HG03066 (cell line): Measurements from ENCODE around the gene KCNH3.

Experiments used
- ATAC-seq: cut with Tn5 transposase; IDR thresholded peaks from one replicate; pipeline ENCODE4 v1.9.1; 2021; ENCODE audit warnings: low read depth; ENCODE audit not compliant: unreplicated experiment

Gene KCNH3

GRCh38 chr12:49559011-49559675, 20.3 kb downstream of the KCNH3 start:
- no peak for ATAC-seq

- ATAC-seq, result no peak
These were observed 21.9 kb downstream of the KCNH3 start for GRCh38 chr12:49560695-49561094.

- ATAC-seq, result no peak
These were observed 23.4 kb downstream of the KCNH3 start for GRCh38 chr12:49562233-49562632.

DNA sequence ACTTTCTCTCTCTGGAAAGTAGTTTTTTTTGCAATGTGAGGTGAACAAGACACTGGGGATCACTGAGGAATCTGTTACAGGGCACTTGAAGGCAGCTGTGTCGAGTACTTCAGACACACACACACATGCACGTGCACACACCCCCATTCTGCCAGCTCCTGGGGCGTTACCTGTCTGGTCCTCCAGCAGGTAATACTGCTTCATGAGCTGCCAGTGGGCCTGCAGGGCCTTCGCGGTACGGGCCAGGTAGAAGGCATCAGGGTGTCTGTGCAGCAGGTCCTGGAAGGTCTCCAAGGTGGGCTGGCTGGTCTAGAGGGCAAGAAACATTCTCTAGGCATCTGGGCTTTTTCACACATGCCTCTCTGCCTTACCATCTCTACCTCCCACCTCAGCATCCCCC, 24.0 kb downstream of the KCNH3 start:
- ATAC-seq, result no peak

DNA sequence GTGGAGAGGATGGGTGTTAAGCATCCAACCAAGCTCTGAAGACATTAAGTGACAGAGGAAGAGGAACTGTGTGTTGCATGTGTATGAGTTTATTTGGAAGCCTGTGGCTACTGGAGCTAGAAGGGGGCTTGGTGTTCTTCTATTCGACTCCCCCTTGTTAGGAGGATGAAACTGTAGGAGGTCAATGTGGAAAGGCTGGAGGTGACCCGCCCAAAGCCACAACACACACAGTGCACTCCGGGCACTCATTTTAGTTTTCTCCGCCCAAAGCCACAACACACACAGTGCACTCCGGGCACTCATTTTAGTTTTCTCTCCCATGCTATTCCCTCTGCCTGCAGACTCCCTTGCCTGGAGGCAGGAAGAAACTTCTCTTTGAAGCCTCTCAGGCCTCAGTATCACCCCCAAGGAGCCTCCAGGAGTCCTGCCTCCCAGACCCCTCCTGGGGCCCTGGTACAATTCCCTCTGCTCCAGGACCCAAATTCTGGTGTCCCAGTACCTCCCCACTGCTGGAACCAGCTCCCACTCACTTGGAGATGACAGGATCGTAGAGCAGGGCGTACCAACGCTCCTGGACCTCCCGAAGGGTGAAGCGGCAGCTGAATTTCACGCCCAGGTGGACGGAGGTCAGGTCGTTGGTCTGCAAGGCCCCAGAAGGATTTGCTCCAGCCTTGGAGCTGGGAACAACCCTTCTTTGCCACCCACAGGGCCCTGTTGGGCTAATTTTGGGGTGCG, 25.3 kb downstream of the KCNH3 start:
- no peak for ATAC-seq

GRCh38 chr12:49564686-49565405, 26.0 kb downstream of the KCNH3 start:
- ATAC-seq, result no peak

GRCh38 chr12:49565406-49566265, 26.8 kb downstream of the KCNH3 start:
- ATAC-seq, result no peak

DNA sequence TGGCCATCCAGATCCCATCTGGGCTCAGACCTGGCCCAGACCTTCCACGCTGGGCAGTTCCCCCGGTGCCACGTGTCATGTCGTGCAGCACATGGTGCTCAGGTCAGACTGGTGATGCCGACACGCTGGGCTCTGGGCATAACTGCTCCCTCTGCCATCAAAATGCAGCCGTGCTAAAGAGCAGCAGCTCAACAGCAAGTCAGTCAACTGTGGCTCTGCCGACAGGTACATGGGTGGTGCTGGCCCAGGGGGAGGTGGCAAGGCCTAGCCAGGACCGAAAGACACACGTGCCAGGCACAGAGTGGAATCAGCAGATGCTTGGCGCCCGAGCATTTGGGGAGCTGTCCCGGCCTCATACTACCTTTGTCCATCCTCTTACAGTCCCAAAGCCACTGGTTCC, 27.5 kb downstream of the KCNH3 start:
- ATAC-seq, result no peak

GRCh38 chr12:49567302-49567610, 28.4 kb downstream of the KCNH3 start:
- ATAC-seq, result peak; percentile 6

DNA sequence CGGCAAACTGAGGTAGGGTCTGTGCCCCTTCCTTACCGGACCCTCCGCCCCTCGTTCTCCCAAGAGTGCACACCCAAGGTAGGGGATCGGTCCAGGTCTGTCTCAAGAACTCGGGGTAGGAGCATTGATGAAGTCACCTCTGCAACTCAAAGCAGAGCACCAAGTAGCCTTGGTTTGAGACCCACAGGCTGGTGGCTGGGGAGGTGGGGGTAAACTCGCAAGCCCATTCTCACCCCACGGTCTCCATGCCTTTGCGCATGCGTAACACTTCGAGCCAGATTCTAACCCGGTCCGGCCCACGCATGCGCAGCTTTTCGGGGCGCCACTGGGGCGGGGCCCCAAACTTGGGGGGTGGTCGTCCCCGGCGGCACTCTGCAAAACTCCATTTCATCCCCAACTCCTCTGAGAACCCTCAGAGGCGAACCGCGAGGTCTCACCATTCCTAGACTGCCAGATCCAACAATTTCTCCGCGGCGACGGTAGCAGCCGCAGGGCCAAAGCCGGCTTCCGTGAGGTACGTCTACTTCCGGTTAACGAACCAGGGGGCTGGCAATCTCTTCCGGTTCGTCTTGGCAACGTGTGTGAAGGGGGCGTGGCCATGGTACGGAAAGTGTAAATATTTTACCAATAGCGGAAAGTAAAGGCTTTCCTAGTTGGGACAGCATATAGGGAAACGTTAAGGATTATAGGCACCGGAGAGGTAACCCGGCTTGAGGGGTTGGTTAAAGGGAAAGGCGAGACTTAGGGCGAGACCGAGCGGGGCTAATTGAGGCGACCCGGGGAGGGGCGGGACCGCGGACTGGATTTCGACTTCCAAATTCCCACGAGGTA, 29.0 kb downstream of the KCNH3 start, which contains the start of gene MCRS1:
TSS of gene MCRS1 (minus strand) at position 532 of the 831 bp plus-strand sequence. CDS start 1,411 bp downstream, outside the sequence.
- ATAC-seq, result peak; percentile 86

GRCh38 chr12:49568442-49569162, 29.8 kb downstream of the KCNH3 start:
- peak; percentile 13 for ATAC-seq

DNA sequence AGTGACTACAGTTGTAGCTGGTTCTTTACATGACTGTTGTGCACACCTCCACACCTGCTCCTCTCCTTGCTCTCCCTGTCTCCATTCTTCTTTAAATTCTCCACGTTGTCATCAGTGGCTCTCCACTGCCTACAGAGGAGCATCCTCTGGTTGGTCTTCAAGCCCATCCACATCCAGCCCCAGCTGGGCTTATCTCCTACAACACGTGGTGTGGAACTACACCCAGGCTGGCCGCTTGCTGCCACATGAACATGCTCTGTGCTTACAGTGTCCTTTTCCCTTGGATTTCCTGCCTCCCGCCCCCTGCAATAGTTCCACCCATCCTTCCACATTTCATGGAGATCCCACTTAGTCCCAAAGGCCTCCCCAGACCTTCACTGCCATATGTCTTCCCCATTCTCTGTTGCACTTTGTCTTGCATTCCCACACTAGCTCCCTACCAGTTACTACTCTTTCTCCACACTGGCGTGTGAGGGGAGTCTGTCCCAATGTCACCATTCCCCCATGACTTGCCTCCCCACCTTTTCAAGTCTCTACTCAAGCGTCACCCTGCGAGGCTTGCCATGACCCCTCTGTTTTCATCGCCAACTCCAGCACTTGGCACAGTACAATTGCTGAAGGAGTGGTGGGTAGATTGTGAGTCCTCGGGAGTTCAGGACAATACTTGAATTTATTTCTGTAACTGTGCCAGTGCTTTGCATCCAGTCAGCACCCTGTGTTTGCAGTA, 38.9 kb downstream of the KCNH3 start:
- no peak for ATAC-seq

DNA sequence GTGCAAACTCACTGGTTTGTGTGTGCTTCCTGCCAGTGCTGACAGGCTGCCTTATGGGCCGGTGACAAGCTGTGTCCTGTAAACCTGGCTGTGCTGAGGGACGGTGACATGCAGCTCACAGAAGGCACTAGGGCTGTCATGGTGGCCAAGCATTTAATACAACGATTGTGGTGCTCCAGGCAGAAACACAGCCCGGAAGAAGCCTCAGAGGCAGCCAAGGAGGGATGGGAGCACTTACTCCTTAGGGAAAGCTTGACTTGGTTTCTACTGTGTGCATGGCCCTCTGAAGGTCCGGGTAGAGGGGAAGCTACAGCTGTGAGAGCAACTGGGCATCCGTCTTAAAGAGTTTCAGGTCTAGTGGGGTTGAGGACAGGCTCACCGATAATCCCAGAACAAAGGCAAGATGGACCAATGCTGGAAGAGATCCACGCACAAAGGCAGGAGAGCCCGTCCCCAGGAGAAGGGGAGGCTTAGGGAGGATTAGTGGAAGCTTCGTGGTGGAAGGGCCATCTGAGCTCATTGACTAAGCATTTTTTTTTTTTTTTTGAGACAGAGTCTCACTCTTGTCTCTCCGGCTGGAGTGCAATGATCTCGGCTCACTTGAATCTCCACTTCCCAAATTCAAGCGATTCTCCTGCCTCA, 39.8 kb downstream of the KCNH3 start:
- ATAC-seq, result no peak

- ATAC-seq, result no peak
These were observed 42.0 kb downstream of the KCNH3 start for GRCh38 chr12:49580572-49581535.

DNA sequence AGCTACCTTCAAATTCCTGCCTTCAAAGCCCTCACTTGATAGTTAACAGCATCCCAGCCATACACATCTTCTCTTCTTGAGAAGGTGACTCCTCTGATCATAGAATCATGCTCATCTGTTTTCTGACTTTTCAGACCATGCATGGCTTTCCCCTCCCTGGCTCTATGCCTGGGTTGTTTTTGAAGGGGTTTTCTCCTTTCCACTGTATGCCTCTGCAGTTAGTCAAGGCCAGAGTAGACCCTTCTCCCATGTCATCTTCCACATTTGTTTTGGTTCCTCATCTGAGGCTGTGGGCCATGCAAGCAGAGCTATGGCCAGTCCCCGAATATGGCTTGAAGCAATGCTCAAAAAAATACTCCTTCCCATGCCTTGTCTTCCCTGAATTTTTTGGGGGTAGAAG, 43.4 kb downstream of the KCNH3 start:
- no peak for ATAC-seq

GRCh38 chr12:49582850-49583249, 44.0 kb downstream of the KCNH3 start:
- no peak for ATAC-seq
